Measurements from ENCODE around the gene SDK1.

SDK1 gene

GRCh38 chr7:3302681-3303320 is 1.7 kb downstream of the SDK1 start:
- TF ChIP-seq CTCF (IDR thresholded peaks at IDR 0.05; ENCODE audit: low read depth, low read length), result no peak
- DNase-seq (ENCODE audit: extremely low read depth, low read depth), result no peak

- DNase-seq (ENCODE audit: extremely low read depth, low read depth), result no peak
- no peak for TF ChIP-seq CTCF (IDR thresholded peaks at IDR 0.05; ENCODE audit: low read depth, low read length)
These were observed 3.1 kb downstream of the SDK1 start for GRCh38 chr7:3304131-3304530.

GRCh38 chr7:3307435-3307834 is 6.4 kb downstream of the SDK1 start:
- TF ChIP-seq CTCF (IDR thresholded peaks at IDR 0.05; ENCODE audit: low read depth, low read length), result no peak
- DNase-seq (ENCODE audit: extremely low read depth, low read depth), result no peak

- TF ChIP-seq CTCF (IDR thresholded peaks at IDR 0.05; ENCODE audit: low read depth, low read length), result no peak
- DNase-seq (ENCODE audit: extremely low read depth, low read depth), result no peak
These were observed 8.1 kb downstream of the SDK1 start for GRCh38 chr7:3309140-3309539.

GRCh38 chr7:3309956-3310355 is 8.9 kb downstream of the SDK1 start:
- TF ChIP-seq CTCF (IDR thresholded peaks at IDR 0.05; ENCODE audit: low read depth, low read length), result no peak
- no peak for DNase-seq (ENCODE audit: extremely low read depth, low read depth)

GRCh38 chr7:3310884-3311283 is 9.8 kb downstream of the SDK1 start:
- DNase-seq (ENCODE audit: extremely low read depth, low read depth), result no peak
- no peak for TF ChIP-seq CTCF (IDR thresholded peaks at IDR 0.05; ENCODE audit: low read depth, low read length)

GRCh38 chr7:3312583-3312982 is 11.5 kb downstream of the SDK1 start:
- no peak for DNase-seq (ENCODE audit: extremely low read depth, low read depth)
- TF ChIP-seq CTCF (IDR thresholded peaks at IDR 0.05; ENCODE audit: low read depth, low read length), result no peak
